ENCODE results near the gene CUX1.

Gene CUX1

GRCh38 chr7:102282465-102283362 is 465.3 kb downstream of the CUX1 start:
- ChIA-PET POLR2A (no interaction called here), CTCF (interaction anchor here (1.0 to 11.1 kb wide), 4 partner anchors 9 to 121 kb away, joined by 3 to 228 read pairs (median 3); partner anchors contain the start of gene PRKRIP1)
- no peak for DNase-seq (ENCODE audit: low read depth, low spot score)
- H3K4me3 ChIP-seq (ENCODE audit: low read depth, low read length), result no peak overlapping the region
- TF ChIP-seq CTCF (IDR thresholded peaks at IDR 0.05; ENCODE audit: insufficient read depth, low read length, missing control alignments), result no peak

GRCh38 chr7:102283477-102284189 is 466.2 kb downstream of the CUX1 start:
- no peak for DNase-seq (ENCODE audit: low read depth, low spot score)
- CTCF ChIA-PET, result interaction anchor here (1.0 to 11.1 kb wide), 3 partner anchors 13 to 121 kb away, joined by 3 to 228 read pairs (median 3); partner anchors contain the start of gene PRKRIP1
- no peak overlapping the region for H3K4me3 ChIP-seq (ENCODE audit: low read depth, low read length)
- POLR2A ChIA-PET, result no interaction called here
- TF ChIP-seq CTCF (IDR thresholded peaks at IDR 0.05; ENCODE audit: insufficient read depth, low read length, missing control alignments), result no peak

GRCh38 chr7:102284399-102284798 is 467.0 kb downstream of the CUX1 start:
- no peak for DNase-seq (ENCODE audit: low read depth, low spot score)
- POLR2A ChIA-PET, result no interaction called here
- no peak overlapping the region for H3K4me3 ChIP-seq (ENCODE audit: low read depth, low read length)
- TF ChIP-seq CTCF (IDR thresholded peaks at IDR 0.05; ENCODE audit: insufficient read depth, low read length, missing control alignments), result no peak
- CTCF ChIA-PET, result interaction anchor here (11.1 kb wide), 1 partner anchor 108 kb away, joined by 228 read pairs; the partner anchor contains the start of gene PRKRIP1

- H3K4me3 ChIP-seq (ENCODE audit: low read depth, low read length), result no peak overlapping the region
- no peak for DNase-seq (ENCODE audit: low read depth, low spot score)
- ChIA-PET CTCF (interaction anchor here (0.6 to 11.1 kb wide), 2 partner anchors 107 to 181 kb away, joined by 3 to 228 read pairs; partner anchors contain the start of gene PRKRIP1), POLR2A (no interaction called here)
- TF ChIP-seq CTCF (IDR thresholded peaks at IDR 0.05; ENCODE audit: insufficient read depth, low read length, missing control alignments), result no peak
These were observed 467.6 kb downstream of the CUX1 start for GRCh38 chr7:102284891-102285539.

GRCh38 chr7:102285540-102286236 is 468.3 kb downstream of the CUX1 start:
- ChIA-PET POLR2A (no interaction called here), CTCF (interaction anchor here (11.1 kb wide), 1 partner anchor 107 kb away, joined by 228 read pairs; the partner anchor contains the start of gene PRKRIP1)

More at GRCh38 chr7:102285540-102286236, 468.3 kb downstream of the CUX1 start:
- H3K4me3 ChIP-seq (ENCODE audit: low read depth, low read length), result peak overlapping the region; percentile 65
- no peak for TF ChIP-seq CTCF (IDR thresholded peaks at IDR 0.05; ENCODE audit: insufficient read depth, low read length, missing control alignments)
- DNase-seq (ENCODE audit: low read depth, low spot score), result no peak
